NOMO-1 treated with dmso at 0.1 percent for 144 hours (cell line): ENCODE results near the gene MAOB.

Experiments used
- DNase-seq: peaks from one replicate; lab custom pipeline; 2025; ENCODE audit not compliant: unreplicated experiment; lab: John Stamatoyannopoulos, UW

The MAOB gene

DNA sequence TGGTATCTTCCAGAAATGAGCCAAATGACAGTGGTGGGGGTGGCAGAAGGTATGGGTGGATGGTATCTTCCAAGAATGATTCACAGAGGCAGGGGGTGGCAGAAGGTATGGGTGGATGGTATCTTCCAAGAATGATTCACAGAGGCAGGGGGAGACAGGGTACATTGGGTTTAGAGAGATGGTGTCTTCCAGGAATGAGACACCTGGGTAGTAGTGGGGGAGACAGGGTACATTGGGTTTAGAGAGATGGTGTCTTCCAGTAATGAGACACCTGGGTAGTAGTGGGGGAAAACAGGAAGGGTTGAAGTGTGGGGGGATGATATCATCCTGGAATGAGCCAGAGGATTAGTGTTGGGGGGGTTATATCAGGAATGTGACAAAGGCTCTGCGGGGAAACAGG is 164.2 kb downstream of the MAOB start:
- no peak for DNase-seq

DNA sequence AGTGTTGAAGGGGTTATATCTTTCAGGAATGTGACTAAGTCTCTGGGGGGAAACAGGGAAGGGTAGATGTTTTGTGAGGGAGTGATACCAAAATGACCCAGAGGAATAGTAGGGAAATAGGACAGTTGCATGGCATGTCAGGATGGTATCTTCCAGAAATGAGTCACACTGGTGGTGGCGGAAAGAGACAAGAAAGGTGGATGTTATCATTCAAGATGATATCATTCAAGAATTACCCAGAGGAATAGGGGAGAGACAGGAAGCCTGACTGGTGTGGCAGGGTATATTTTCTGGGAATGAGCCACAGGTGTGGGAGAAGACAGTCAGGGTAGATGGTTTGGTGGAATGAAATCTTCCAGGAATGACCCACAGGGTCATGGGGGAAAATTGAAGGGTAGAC is 165.1 kb downstream of the MAOB start:
- DNase-seq, result no peak

- DNase-seq, result no peak
These were observed 165.6 kb downstream of the MAOB start for GRCh38 chrX:43716696-43717095.
